Right lung (tissue), 5 donors: ENCODE measurements around the gene PCLO. TPM values are rescaled to one million over a fixed set of nuclear protein-coding genes. Genes with fewer than 3 reads are reported as not detected.
"Not testable (repeated sequence)": the region's sequence is repeated elsewhere in the genome, so short reads cannot be mapped to it uniquely, and the experiment has no call there.

ENCODE experiments used
- DNase-seq, 2 donors: peaks; one replicate each; pipeline ENCODE4 v3.0.0-alpha.2; 2013
- polyA plus RNA-seq, 5 donors: library from polyadenylated mRNA; unstranded; fragments of 120-200 nt; gene quantifications; one replicate each; pipeline versions ENCODE4 v1.2.1 to v1.2.3, GENCODE V29; 2013; ENCODE audit warnings: inconsistent platforms in 1 of 5, low replicate concordance in 1 of 5; ENCODE audit not compliant: insufficient read length in 5 of 5, insufficient read depth in 1 of 5

Gene PCLO
- polyA plus RNA-seq, 5 donors, result 3.5 to 6.2 (median 5.7) TPM

- no peak for DNase-seq
These were observed 31.8 kb downstream of the PCLO start for GRCh38 chr7:83130623-83131545.

- DNase-seq, result no peak
These were observed 32.5 kb downstream of the PCLO start for GRCh38 chr7:83130191-83130590.

GRCh38 chr7:83119494-83119893 is 43.2 kb downstream of the PCLO start:
- DNase-seq, result no peak

DNA sequence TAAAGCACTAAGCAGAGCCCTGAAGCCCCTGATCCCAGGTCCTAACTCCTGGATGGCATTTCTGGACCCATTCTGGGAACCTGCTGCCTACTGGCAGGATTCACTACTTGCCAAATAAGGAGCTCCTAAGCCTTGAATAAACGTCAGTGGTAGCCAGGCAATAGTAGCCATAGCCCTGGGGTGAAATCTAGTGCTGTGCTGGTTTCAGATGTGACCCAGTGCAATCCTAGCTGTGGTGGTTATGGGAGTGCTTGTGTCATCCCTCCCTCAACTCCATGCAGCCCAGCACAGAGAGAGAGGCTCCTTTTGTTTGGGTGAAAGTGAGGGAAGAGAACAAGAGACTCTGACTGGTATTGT is 43.7 kb downstream of the PCLO start:
- DNase-seq, result no peak

DNA sequence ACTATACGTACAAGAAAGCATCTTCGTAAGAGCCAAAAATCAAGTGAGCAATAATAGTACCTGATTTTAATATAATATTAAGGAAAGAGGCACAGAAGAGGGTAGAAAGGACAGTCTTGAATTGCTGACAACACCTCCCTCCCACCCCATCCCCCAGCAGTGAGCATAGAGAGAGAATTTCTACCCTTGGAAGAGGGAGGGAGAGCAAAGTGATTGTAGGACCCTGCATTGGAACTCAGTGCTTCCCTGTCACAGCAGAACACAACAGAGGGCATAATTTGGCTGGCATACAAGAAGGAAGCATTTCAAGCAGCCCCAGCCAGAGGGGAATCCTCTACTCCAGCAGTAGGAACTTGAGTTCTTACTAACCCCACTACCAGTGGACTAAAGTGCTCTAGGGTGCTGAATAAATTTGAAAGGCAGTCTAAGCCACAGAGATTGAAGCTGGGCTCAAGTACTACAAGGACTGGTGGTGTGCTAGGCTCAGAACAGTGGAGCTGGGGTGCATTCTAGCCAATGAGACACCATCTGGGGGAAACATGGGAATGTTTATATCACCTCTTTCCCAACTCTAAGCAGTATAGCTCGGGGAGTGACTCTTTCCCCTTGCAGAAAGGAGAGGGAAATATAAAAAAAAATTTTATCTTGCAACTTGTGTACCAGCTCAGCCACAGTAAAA is 44.2 kb downstream of the PCLO start:
- DNase-seq, result no peak

- DNase-seq, result no peak
These were observed 45.2 kb downstream of the PCLO start for GRCh38 chr7:83117466-83117865.

- DNase-seq, result no peak
These were observed 51.3 kb downstream of the PCLO start for GRCh38 chr7:83111391-83111790.

DNA sequence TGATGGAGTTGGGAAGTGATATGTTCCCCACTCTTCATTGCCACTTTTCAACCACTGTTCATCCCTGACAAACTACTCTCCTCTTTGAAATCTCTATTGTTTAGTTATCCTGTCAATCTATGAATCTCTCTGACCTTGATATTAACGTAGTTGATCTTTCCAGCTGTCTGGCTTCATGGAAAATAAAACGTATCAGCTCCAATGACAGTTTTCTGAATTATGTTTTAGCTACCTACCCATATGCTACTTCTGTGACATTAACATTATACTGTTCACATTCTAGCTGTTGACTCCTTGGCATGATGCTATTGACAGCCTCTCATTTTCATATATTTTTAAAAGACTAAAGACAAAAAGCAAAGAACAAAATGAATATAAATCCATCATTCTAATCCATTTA is 53.3 kb downstream of the PCLO start:
- DNase-seq, result no peak

- no peak for DNase-seq
These were observed 56.7 kb downstream of the PCLO start for GRCh38 chr7:83105948-83106347.

GRCh38 chr7:83105063-83105462 is 57.6 kb downstream of the PCLO start:
- no peak for DNase-seq

DNA sequence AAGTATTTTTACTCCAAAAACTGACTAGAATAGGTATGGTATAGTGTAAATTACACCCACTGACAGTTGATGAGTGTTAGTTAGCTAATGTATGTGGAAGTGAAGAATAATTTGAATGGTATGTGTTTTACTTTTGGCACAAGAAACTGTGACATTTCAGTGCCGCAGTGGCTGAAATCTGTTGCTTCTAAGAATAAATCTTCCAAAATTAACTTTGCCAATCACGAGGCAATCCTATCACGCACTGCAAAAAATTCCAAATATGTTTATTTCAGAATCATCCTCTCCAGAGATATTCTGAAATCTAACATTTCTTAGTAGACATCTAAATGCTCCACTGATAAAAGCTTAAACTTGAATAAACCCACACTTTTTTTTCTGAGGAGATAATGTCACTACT is 61.2 kb downstream of the PCLO start:
- DNase-seq, result no peak

DNA sequence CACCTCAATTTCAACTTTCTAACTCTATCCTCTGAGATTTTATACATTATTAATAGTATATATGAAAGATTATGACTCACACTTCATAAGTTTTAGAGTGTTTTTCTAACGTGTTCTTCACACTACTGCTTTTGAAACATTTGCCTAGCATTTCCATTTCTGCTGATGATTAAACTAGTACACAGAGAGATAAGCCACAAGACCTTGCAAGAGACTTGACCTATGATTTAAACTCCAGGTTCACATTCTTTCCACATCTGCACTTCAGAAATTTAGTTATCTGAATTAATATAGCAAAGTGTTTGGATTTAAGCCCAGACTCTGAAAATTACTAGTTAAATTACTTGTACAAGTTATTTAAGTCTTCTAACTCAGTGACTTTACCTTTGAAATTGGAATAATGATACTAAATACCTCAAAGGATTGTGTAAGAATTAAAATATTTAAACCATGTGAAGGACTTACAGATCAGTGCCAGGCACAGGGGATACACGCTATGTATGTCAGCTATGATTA is 66.6 kb downstream of the PCLO start:
- DNase-seq, result no peak

GRCh38 chr7:83085299-83085698 is 77.4 kb downstream of the PCLO start:
- DNase-seq, result no peak

DNA sequence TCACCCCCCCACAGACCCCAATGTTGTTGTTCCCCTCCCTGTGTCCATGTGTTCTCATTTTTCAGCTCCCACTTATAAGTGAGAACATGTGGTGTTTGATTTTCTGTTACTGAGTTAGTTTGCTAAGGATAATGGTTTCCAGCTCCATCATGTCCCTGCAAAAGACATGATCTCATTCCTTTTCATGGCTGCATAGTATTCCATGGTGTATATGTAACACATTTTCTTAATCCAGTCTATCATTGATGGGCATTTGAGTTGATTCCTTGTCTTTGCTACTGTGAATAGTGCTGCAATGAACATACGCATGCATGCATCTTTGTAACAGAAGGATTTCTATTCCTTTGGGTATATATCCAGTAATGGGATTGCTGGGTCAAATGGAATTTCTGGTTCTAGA is 82.8 kb downstream of the PCLO start:
- not testable (repeated sequence) for DNase-seq

DNA sequence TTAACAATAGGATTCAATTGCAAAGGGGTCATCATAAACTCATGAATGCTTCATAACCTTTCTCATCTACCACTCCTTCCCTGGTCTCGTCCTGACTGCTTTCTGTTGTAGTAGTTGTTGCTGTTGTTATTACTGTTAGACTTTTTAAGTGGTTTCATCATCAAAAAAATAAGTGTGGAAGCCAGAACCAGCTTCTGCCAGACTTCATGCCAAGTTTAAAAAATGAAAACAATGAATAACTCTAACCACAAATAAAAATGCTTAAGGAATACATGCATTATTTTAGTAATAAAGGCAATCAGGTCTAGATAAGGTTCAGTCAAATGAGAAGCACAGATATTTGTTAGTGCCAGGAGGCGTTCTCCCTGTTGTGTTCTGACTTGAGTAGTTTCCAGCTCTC is 85.4 kb downstream of the PCLO start:
- no peak for DNase-seq

DNA sequence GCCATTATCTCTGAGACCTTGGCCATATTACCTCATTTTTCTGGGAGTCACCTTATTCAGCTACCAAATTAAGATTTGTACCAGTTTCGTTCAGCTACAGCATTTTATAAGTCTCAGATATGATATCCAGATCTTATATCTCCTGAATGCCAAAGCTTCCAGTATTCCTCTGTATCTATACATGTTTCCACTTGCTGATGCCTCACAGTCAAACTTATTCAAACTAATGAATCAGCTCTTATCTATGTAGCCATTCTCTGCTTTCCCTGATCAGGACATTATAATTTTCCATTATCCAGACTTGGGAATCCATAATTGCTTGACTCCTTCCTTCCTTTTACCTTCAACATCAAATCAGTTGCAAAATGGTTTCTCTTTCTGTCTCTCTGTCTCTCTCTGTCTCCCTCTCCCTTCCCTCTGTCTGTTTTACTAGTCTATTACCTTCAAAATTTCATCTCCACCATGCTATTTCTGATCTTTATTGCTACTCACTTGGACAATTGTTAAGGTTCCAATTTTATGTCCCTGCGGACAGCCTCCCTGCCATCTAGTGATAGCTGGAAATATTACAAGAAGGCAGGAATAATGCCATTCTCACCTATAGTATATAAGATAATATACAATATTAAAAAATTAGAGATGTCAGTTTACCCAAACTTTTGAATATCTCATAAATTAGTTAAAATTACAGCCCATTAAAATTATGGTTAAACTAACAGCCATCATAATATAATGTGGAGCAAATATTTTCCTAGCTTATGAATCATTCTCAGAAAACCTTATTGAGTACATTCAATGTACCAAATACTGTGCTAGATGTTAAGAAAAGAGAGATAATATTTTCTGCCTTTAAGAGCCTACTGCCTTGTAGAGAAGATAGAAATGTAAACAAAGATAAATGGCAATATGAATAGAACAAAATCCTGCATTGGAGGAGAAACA is 89.8 kb downstream of the PCLO start:
- DNase-seq, result no peak

GRCh38 chr7:83065714-83066113 is 97.0 kb downstream of the PCLO start:
- DNase-seq, result no peak

DNA sequence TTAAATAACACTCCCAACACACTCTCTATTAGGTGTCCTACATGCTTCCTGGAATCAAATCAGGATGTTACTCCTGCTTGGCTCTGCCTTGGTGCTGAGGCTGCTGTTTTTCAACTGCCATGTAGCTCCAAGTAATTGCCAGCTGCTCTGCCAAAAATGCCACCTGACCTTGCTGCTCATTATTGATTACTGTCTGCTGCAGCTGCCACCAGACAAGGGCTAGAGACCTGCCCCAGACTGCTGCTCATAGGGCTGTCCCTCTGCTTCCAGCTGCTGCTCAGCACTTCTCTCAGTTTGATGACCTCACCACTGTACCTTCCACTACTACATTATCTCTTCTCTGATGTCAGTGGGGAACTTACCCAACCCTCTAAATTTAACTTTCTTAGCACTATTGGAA is 102.5 kb downstream of the PCLO start:
- no peak for DNase-seq

DNA sequence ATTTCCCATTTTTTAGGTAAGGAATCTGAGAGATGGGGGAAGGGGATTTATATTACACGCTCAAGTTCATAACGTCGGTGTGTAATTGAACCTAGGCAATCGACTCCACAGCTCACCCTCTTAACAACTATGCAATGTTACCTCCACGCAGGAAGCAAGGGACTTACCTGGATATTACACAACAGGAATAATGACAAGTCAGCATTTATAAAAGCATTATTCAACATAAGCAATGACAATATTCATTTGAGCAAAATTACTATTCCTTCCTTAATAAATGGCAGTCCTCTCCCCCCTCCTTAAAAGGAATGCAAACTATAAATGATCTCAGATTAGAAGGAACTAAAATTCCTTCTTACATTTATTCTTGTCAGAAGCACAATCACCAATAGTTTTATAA is 104.0 kb downstream of the PCLO start:
- no peak for DNase-seq

DNA sequence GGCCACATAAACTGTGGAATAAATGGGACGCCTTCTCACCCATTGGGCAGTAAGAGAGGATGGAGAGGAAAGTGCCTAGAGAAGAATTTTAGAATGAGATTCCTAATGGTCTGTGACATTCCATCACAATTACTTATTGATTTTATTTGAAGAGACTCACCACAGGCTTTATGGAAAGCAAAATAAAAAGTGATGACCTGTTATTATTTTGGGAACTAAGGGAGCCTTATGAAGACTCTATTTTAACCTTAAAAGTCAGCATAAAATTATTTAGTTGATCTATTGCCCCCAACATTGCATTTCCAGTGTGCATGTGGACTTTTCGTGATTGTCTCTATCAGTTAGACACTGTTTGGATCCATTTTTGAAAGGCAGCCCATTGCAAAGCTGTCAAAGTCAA is 107.5 kb downstream of the PCLO start:
- no peak for DNase-seq

DNA sequence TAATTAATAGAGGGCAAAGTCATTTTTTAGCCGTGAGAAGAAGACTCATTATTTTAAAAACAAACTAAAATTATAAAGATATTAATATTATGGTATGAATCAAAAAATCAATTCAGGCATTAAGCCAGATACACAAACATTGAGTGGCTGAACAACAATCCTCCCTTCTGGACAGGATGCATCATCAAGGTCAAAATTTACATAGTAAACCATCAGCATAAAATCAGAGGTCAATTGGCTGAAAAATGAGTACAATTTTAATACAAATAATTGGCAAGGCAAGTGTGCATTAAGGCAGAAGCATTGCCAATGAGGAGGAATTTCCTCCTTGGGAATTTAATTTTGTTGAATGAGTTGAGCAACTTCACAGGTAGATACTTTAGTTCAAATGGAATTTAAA is 108.2 kb downstream of the PCLO start:
- no peak for DNase-seq

DNA sequence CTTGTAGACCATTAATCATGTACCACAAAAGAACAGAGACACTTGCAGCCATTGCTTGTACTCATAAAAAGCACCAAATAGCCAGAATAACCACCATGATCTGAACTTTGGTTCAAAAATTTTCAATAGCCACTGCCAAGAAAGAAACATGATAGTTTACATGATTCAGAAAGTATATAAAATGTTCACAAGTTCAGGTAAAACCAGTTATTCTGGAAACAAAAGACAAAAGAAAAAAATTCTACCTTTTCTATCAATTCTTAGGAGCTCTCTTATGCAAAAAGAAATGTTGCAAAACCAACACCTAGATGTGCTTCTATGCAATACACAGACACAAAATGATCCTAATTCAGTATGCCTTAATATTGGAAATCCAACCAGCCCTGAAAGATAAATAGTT is 108.7 kb downstream of the PCLO start:
- DNase-seq, result no peak
